Measurements from ENCODE around the gene TAS2R20. TPM values are rescaled to one million over a fixed set of nuclear protein-coding genes. Genes with fewer than 3 reads are reported as not detected.
A peak's percentile ranks its signal among the peaks of the same experiment; 100 is the strongest.

Gene TAS2R20
- total RNA-seq, 1 experiment from 2014 or later = 0.79 TPM

- DNase-seq (ENCODE audit: low spot score) = peak; percentile 21
Measured at GRCh38 chr12:10959804-10960203, 38.3 kb downstream of the TAS2R20 start.

GRCh38 chr12:10957741-10958140, 40.4 kb downstream of the TAS2R20 start:
- no peak for DNase-seq (ENCODE audit: low spot score)

GRCh38 chr12:10956085-10956484, 42.0 kb downstream of the TAS2R20 start:
- DNase-seq (ENCODE audit: low spot score) = no peak

GRCh38 chr12:10952645-10953044, 45.5 kb downstream of the TAS2R20 start:
- DNase-seq (ENCODE audit: low spot score) = no peak

Other genes starting within 250 kb of the TAS2R20 start
- gene TAS2R7, start 195.7 kb downstream of the TAS2R20 start, total RNA-seq (2014; rRNA removed; shearing (Covaris generic)) = not detected in 2 replicates
- not detected in 2 replicates for gene TAS2R8, start 191.0 kb downstream of the TAS2R20 start, total RNA-seq (2014; rRNA removed; shearing (Covaris generic))
- gene TAS2R9, start 188.1 kb downstream of the TAS2R20 start, total RNA-seq (2014; rRNA removed; shearing (Covaris generic)) = 0.56 TPM in 1 of 2 replicates, not detected in the other
- gene TAS2R10, start 171.9 kb downstream of the TAS2R20 start, total RNA-seq (2014; rRNA removed; shearing (Covaris generic)) = 0.21 and 0.36 TPM in 2 replicates
- gene PRR4, start 148.8 kb downstream of the TAS2R20 start, total RNA-seq (2014; rRNA removed; shearing (Covaris generic)) = 0.13 and 0.28 TPM in 2 replicates
- gene PRH1, start 114.0 kb downstream of the TAS2R20 start, total RNA-seq (2014; rRNA removed; shearing (Covaris generic)) = 13.8 and 17.4 TPM in 2 replicates
- 0.16 and 0.46 TPM in 2 replicates for gene TAS2R13, start 88.7 kb downstream of the TAS2R20 start, total RNA-seq (2014; rRNA removed; shearing (Covaris generic))
- not detected in 2 replicates for gene PRH2, start 69.1 kb downstream of the TAS2R20 start, total RNA-seq (2014; rRNA removed; shearing (Covaris generic))
- gene TAS2R14, start 59.0 kb downstream of the TAS2R20 start, total RNA-seq (2014; rRNA removed; shearing (Covaris generic)) = 1.4 and 1.8 TPM in 2 replicates
- 0.26 and 0.99 TPM in 2 replicates for gene TAS2R50, start 11.4 kb downstream of the TAS2R20 start, total RNA-seq (2014; rRNA removed; shearing (Covaris generic))
- 1.6 and 3.3 TPM in 2 replicates for gene TAS2R19, start 24.3 kb upstream of the TAS2R20 start, total RNA-seq (2014; rRNA removed; shearing (Covaris generic))
- gene TAS2R31, start 33.1 kb upstream of the TAS2R20 start, total RNA-seq (2014; rRNA removed; shearing (Covaris generic)) = 1.3 and 2.3 TPM in 2 replicates
- gene TAS2R46, start 64.0 kb upstream of the TAS2R20 start, total RNA-seq (2014; rRNA removed; shearing (Covaris generic)) = 0.31 and 0.76 TPM in 2 replicates
- gene TAS2R43, start 94.0 kb upstream of the TAS2R20 start, total RNA-seq (2014; rRNA removed; shearing (Covaris generic)) = 0.51 and 1.7 TPM in 2 replicates
- gene TAS2R30, start 136.3 kb upstream of the TAS2R20 start, total RNA-seq (2014; rRNA removed; shearing (Covaris generic)) = 0.79 and 0.86 TPM in 2 replicates
- gene SMIM10L1, start 172.9 kb upstream of the TAS2R20 start, total RNA-seq (2014; rRNA removed; shearing (Covaris generic)) = 6.1 and 6.7 TPM in 2 replicates
- gene TAS2R42, start 188.6 kb upstream of the TAS2R20 start, total RNA-seq (2014; rRNA removed; shearing (Covaris generic)) = not detected in 2 replicates